Prostate gland (tissue), 2 donors: ENCODE results near the gene RASL11A.

Source experiments
- CTCF ChIP-seq, 4 experiments: fragments of 200-600 bp in 2 of 4; fragments of 450-650 bp in 2 of 4; sonication (generic) in 2 of 4; IDR thresholded peaks; 1 replicate in 3 of 4; 2 replicates in 1 of 4; pipeline ENCODE4 v1.5.1; 2016 to 2019; ENCODE audit warnings: antibody characterized with exemption in 4 of 4, mild to moderate bottlenecking in 2 of 4, moderate library complexity in 2 of 4
- POLR2A ChIP-seq: fragments of 450-650 bp; IDR thresholded peaks from one replicate; pipeline ENCODE4 v1.6.1; 2016; ENCODE audit warnings: antibody characterized with exemption, mild to moderate bottlenecking
- POLR2AphosphoS5 ChIP-seq: sonication (generic); formaldehyde crosslinking; IDR thresholded peaks from one replicate; pipeline ENCODE4 v1.6.1; 2017; ENCODE audit warnings: antibody characterized with exemption

GRCh38 chr13:27293873-27294515 lies 23.4 kb downstream of the RASL11A start:
- TF ChIP-seq CTCF (IDR thresholded peaks at IDR 0.05) = no peak
- no peak for TF ChIP-seq POLR2AphosphoS5
- no peak for TF ChIP-seq POLR2A
